Measurements from ENCODE around the gene C9orf85.
A peak's percentile ranks its signal among the peaks of the same experiment; 100 is the strongest.
"Not testable (repeated sequence)": the region's sequence is repeated elsewhere in the genome, so short reads cannot be mapped to it uniquely, and the experiment has no call there.

The C9orf85 gene

DNA sequence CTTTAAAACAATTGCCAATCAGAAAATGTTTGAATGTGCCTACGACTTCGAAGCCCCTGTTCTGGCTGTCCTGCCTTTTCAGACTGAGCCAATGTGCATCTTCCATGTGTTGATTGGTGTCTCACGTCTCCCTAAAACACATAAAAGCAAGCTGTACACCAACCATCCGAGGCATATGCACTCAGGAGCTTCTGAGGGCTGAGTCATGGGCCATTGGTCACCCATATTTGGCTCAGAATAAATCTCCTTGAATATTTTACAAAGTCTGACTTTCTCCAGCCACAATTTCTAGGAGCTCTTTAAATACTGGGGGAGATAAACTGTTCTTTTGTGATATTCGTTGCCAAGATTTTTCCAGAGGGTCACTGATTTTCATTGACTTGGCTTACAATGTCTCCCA, 95.1 kb downstream of the C9orf85 start:
- Mint-ChIP-seq H3K27ac (peak overlapping the region; percentile 21), H3K4me1 (peaks cover 6% of the 10 kb centered on the region), H3K9me3 (peaks cover 9% of the 10 kb centered on the region), H3K27me3 (ENCODE audit: low read depth, poor library complexity) (peaks cover 4% of the 10 kb centered on the region), H3K36me3 (ENCODE audit: low read depth) (no peaks in the 10 kb centered on the region), H3K4me3 (no peak overlapping the region)
- TF ChIP-seq, protein P1, sequence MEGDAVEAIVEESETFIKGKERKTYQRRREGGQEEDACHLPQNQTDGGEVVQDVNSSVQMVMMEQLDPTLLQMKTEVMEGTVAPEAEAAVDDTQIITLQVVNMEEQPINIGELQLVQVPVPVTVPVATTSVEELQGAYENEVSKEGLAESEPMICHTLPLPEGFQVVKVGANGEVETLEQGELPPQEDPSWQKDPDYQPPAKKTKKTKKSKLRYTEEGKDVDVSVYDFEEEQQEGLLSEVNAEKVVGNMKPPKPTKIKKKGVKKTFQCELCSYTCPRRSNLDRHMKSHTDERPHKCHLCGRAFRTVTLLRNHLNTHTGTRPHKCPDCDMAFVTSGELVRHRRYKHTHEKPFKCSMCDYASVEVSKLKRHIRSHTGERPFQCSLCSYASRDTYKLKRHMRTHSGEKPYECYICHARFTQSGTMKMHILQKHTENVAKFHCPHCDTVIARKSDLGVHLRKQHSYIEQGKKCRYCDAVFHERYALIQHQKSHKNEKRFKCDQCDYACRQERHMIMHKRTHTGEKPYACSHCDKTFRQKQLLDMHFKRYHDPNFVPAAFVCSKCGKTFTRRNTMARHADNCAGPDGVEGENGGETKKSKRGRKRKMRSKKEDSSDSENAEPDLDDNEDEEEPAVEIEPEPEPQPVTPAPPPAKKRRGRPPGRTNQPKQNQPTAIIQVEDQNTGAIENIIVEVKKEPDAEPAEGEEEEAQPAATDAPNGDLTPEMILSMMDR (IDR thresholded peaks at IDR 0.05), result no peak
- DNase-seq, result no peak

DNA sequence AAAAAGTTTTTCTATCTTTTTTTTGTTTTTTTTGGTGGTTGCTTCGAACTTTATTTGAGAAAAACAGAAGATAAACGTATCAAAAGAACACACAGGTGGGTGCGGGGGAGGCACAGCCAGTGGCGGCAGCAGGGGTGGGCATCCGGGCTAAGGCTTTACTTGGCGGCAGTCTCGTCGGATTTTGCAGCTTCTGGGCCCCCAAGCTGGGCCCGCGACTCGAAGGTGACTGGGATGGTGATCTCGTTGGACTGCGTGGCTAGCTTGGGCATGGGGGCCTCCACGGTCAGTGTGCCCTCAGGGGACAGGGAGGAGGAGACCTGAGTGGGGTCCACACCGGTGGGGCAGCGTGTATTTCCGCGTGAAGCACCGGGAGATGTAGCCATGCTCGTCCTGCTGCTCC, 96.3 kb downstream of the C9orf85 start:
- H3K27me3 Mint-ChIP-seq (ENCODE audit: low read depth, poor library complexity); H3K27ac Mint-ChIP-seq; H3K36me3 Mint-ChIP-seq (ENCODE audit: low read depth): not testable (repeated sequence)

DNA sequence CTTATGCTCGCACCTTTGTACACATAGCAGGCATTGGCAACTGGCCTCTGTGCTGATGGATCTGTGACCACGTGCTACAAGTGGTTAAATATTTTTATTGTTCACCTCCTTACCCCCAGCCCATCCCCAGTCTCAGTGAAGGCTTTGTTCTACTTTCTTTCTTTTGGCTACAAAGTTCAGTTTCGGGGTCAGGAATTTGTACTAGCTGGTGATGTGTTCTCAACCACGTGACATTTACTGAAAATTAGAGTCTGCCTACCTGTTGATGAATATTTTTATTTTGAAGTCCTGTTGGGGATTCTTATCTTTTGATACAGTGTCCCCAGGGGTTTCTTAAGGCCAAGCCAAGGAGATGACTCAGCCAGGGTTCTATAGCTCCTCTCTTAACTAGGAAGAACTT, 101.2 kb downstream of the C9orf85 start:
- DNase-seq, result no peak
- no peaks in the 10 kb centered on the region for H3K36me3 Mint-ChIP-seq (ENCODE audit: low read depth)
- no peaks in the 10 kb centered on the region for H3K27me3 Mint-ChIP-seq (ENCODE audit: low read depth, poor library complexity)
- H3K27ac Mint-ChIP-seq, result no peak overlapping the region
- H3K4me1 Mint-ChIP-seq, result no peaks in the 10 kb centered on the region
- H3K9me3 Mint-ChIP-seq, result no peaks in the 10 kb centered on the region
- no peak overlapping the region for H3K4me3 Mint-ChIP-seq
- TF ChIP-seq, protein P1 (IDR thresholded peaks at IDR 0.05), result no peak

More for the DNA sequence above, 96.3 kb downstream of the C9orf85 start:
- DNase-seq, H3K9me3 Mint-ChIP-seq, H3K4me3 Mint-ChIP-seq, H3K4me1 Mint-ChIP-seq: not testable (repeated sequence)

DNA sequence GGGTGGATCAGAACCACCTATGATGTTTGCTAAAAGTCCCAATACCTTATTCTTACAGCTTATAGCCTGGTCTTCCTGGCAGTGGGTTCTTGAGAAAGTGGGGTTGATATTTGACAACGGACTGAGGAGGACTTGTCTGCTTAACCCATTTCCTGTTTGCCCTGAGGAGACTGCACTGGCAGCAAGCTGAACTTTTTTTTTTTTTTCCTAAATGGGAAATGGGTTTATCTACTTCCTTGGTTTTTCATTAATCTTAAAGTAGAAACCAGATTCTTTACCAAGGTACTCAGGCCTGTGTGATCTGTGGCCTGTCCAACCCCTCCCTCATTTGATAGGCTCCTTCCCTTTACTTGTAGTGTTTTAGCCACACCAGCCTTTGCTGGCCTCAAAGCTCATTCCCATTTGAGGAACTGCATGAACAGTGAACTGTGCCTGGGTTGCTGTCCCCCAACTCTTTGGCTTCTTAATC, 101.9 kb downstream of the C9orf85 start:
- H3K27me3 Mint-ChIP-seq (ENCODE audit: low read depth, poor library complexity), result no peaks in the 10 kb centered on the region
- H3K4me3 Mint-ChIP-seq, result no peak overlapping the region
- DNase-seq, result no peak
- no peaks in the 10 kb centered on the region for H3K9me3 Mint-ChIP-seq
- TF ChIP-seq, protein P1 (IDR thresholded peaks at IDR 0.05), result no peak
- H3K27ac Mint-ChIP-seq, result no peak overlapping the region
- no peaks in the 10 kb centered on the region for H3K4me1 Mint-ChIP-seq
- no peaks in the 10 kb centered on the region for H3K36me3 Mint-ChIP-seq (ENCODE audit: low read depth)

DNA sequence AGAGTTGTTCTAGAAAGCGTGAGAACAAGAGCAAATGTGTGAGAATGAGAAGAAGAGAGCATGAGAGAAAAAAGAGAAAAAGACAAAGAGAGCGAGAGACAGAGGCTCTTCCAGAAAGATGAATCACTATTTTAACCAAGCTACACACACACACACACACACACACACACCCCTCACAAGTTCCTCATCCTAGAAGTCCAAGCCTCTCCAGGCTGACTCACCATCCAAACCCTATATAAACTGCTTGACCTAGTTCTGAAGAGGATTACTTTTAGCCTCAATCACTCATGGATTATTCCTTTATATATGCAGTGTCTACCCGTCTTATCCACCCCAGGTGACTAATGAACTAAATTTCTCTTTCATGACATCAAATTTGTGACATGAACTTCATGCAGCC, 111.4 kb downstream of the C9orf85 start:
- H3K9me3 Mint-ChIP-seq, result no peaks in the 10 kb centered on the region
- no peaks in the 10 kb centered on the region for H3K4me1 Mint-ChIP-seq
- no peak for DNase-seq
- peaks cover 3% of the 10 kb centered on the region for H3K27me3 Mint-ChIP-seq (ENCODE audit: low read depth, poor library complexity)
- H3K36me3 Mint-ChIP-seq (ENCODE audit: low read depth), result no peaks in the 10 kb centered on the region
- no peak overlapping the region for H3K4me3 Mint-ChIP-seq
- H3K27ac Mint-ChIP-seq, result no peak overlapping the region
- TF ChIP-seq, protein P1 (IDR thresholded peaks at IDR 0.05), result no peak
